GM18868 (cell line): ENCODE results near the gene SLC7A8.

Experiments
- ATAC-seq: cut with Tn5 transposase; IDR thresholded peaks from one replicate; pipeline ENCODE4 v1.9.1; 2021; ENCODE audit warnings: mild to moderate bottlenecking, moderate library complexity; ENCODE audit not compliant: unreplicated experiment

SLC7A8 gene

GRCh38 chr14:23132970-23133369 lies 50.5 kb downstream of the SLC7A8 start:
- no peak for ATAC-seq

DNA sequence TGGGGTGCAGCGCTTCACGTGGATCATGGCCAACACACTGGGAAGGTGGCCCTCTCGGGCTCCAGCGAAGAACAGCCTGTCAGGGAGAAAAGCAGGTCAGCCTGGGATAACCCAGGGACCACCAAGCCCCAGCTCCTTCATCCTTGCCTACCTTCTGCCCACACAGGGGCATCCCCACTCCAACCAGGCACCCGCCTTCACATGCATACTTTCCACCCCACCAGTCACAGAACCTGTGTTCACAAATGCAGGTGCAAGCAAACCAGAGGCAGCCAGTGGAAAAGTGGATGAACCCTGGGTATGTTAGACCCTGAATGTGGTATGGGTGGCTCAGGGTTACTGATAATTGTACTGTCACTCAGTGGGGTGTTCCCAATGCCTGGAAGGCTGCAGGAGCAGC lies 52.0 kb downstream of the SLC7A8 start:
- ATAC-seq: no peak

DNA sequence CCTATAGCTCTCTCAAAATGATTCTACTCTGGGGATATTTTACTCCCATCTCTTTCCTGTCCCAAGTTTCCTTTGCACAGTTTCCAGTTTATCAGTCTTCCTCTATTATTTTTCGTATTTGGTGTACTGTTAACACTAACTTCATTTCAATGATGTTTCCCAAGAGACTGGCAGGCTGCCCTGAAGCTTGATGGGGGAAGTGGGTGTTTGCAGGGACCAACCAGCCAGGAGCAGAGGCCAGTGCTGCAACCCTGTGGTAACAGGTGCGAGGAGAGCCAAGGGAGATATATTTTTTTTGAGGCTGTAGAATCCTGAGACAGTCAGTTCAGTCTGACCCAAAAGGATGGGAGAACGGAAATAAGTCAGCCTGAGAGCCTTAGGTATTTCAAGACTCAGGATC lies 52.6 kb downstream of the SLC7A8 start:
- ATAC-seq: no peak

GRCh38 chr14:23129759-23130316 lies 53.6 kb downstream of the SLC7A8 start:
- no peak for ATAC-seq

GRCh38 chr14:23128969-23129758 lies 54.3 kb downstream of the SLC7A8 start:
- no peak for ATAC-seq

GRCh38 chr14:23127861-23128260 lies 55.6 kb downstream of the SLC7A8 start:
- ATAC-seq: no peak

DNA sequence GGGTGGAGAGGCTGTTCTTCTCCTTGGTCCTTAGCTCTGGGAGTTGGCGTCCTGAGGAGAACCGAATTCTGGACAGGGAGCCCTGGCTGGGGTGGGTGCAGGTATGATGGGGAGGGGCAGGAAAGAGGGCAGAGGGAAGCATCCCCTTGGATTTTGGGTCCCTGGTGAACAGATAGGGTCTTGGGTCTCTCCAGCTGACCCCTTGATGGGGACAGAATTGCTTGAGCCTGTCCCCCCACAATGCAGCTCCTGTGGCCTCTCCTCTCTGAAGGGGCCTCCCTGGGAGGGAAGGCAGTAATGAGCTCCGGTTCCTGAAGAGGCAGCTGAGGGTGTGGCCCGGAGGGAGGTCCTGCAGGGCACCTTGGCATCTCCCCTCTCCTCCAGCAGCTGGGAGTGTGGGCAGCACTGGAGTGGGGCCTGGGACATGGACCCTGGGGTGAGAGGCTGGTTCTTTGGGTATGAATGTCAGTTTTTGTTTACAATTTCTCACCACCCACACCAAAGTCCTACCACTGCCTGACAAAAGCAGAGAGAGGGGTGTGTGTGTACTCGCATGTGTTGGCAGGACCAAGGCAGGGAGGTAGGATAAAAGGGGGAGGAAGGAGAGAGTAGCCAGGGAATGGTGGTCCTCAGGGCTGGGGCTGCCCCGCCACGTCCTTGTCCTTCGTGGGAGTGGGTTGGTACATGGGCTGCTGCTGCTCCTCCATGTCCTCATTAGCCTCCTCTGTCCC lies 56.7 kb downstream of the SLC7A8 start:
- ATAC-seq: no peak

DNA sequence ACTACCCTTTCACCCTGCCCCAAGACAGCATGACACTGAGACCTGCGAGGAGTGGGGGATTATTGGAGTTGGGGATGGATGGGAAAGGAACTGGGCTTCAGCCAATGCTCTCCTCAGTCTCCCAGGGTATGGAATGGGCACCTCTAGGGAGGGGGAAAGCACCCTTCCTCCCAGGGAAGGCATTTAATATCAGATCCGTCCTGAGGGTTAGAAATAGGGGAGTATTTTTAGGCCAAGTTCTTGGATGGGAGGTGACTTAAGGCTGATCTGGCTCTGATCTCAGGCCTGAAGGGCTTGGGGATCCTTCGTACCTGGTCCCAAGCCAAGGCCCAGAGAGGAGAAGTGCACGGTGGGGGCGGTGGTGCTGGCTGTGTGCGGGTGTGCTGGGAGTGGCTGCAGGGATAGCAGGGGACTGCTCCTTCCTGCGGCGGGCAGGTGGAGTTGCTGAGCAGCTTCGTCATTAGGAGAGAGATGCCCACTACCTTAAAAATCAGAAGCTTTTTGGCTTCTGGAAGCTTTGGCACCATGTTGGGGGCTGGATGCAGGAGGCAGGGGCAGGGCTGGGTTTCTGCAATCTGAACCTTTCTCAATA lies 57.4 kb downstream of the SLC7A8 start:
- ATAC-seq: no peak

GRCh38 chr14:23125011-23125410 lies 58.4 kb downstream of the SLC7A8 start:
- ATAC-seq: no peak

DNA sequence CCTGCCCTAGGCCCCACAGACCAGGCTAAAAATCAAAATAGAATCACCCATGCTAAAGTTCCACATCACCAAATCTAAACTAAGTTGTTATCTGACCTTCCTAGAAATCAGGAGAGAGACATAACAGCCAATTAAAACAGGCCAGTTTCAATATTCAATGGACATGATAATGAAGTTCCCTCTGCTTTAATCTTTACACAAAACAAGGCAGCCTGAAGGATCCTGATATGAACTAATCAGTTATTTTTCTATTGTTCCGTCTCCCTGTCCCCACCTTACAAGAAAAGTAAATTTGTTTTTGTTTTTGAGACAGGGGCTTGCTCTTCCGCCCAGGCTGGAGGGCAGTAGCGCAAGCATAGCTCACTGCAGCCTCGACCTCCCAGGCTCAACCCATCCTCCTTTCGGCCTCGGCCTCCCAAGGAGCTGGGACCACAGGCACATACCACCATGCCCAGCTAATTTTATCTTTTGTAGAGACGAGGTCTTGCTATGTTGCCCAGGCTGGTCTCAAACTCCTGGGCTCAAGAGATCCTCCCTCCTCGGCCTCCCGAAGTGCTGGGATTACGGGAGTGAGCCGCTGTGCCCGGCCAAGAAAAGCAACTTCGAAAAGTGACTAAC lies 59.0 kb downstream of the SLC7A8 start:
- no peak for ATAC-seq

DNA sequence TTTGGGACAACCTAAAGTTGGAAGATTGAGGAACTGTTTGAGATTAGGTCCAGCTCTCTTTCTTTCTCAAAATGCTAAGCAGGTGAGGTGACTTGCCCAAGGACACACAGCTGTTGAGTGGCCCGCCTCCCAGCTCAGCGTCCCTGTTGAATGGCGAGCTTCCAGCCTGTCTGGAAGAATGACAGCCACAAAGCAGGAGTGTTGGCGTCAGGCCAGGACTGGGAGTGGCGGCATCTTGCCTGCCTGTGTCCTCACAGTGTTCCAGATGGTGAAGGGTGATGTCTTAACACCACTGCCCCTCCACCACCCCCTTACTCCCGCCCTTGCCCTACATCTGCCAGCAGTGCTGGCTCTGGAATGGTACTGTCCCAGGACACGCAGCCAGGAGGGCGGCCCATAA lies 60.0 kb downstream of the SLC7A8 start:
- no peak for ATAC-seq

GRCh38 chr14:23122086-23122485 lies 61.4 kb downstream of the SLC7A8 start:
- ATAC-seq: no peak

DNA sequence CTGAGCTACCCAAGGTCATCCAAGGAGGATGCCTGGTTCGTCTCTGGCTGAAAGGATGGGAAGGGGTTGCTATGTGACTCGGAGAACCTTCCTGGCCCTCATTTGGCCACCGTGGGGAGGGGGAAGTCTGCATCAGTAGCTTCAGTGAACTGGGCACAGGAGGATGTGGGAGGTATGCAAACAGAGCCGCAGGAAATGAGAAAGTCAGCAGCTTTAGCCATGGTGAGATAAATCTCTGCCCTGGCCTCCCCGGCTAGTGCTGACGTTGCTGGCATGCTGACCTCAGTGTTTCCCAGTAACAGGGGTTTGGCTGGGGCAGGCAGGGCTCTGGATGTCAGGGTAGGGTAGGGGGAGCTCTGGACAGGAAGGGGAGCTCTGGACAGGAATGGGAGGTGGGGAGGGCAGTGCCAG lies 62.1 kb downstream of the SLC7A8 start:
- peak; percentile 55 for ATAC-seq

DNA sequence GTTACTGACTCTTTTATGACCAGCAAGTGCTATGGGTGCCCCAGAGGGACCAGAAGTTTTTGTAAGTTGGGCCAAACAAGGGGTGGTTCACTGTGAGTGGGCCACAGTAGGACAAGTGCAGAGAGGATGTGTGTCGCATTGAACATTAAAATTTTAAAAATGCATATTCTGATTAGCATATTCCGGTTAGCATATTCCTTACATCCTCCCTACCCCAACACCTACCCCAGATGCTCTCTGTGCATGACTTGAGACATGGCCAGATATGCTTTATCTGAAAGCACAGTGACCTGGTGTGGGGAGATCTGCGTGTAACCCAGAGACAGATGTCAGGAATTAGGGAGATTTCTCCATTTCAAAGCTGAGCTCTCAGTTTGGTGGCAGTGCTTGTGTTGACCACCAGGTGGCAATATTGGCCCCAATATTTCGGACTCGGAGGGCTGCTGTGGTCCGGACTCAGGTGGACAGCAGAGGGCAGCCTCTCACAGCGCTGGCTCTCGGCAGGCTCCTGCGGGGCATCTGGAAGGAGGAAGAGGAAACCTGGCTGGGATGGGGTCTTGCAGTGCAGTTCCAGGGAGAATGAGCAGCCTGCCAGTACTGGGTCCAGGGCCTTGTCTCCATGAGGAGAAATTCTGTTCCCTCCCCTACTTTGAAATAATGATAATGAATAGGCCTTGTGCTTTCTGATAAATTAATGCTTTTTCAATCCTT lies 62.8 kb downstream of the SLC7A8 start:
- ATAC-seq: peak; percentile 77

DNA sequence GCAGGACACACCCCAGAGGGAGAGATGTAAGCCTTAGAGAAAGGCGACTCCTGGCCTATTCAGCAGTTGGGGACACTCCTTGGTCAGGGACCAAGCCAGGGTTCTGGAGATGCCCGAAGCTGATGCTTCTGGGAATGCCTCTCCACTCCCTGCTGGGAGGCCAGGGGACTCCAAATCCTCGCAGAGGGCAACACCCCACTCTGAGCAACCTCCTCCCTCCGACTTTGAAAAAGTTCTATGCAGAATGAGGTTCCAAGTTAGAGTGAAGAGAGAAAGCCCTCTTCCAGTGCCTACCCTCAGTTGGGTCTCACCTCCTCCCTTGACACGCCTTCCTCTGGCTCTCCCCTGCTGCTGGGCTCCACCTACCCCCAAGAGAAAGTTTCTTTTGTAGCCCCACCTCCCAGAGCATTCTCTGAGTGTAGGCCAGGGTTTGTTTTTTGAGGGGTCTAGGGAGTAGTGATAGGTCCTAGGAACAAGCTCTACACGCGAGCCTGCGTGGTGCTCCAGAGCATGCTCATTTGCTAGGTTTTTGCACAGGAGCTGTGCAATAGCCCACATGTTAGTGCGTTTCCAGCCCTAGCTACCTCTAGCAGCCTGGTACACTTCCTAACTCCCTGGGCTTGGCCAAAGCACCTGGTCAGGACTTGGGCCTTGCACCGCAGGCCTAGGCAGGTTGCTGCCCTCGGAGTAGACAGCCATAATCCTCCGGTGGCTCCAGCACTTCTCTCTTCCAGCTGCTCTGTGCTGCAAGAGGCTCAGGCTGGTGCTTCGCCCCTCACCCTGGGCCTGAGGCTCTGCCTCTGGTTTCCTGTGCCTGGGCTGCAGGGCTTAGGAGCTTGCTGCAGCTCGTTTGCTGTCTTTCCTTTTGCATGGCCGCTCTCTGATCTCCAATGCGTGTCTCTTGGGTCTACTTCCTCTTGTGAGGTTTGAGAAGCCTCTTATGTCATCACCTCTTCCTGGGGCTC lies 63.8 kb downstream of the SLC7A8 start:
- no peak for ATAC-seq

- no peak for ATAC-seq
Observed at GRCh38 chr14:23118506-23119362, 64.7 kb downstream of the SLC7A8 start, which contains the start of gene CEBPE. Gene CEBPE (minus strand): TSS chr14:23119255. CDS start chr14:23119091, 164 bp downstream.

DNA sequence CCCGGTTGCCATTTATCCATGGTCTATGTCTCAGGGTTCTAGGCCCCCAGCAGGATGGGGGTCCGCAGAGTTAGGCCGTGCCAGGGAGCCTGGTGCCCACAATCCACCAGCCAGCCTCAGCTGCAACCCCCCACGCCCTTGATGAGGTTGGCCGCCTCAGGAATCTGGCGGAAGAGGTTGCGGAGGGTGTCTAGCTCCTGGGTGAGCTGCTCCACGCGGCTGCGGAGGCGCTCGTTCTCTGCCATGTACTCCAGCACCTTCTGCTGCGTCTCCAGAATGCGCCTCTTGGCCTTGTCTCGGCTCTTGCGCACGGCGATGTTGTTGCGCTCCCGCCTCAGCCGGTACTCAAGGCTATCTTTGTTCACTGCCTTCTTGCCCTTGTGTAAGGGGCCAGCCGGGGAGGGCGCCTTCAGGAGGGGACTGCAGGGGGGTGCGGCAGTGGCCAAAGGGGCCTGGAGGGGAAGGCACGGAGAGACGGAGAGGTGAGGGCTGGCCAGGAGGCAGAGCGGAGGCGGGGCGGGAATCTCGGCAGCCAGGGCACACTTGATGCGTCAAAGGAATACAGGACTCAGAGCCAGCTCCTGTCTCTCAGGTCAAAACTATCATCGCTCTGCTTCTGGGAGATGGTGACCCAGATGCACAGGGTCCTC lies 66.0 kb downstream of the SLC7A8 start:
- ATAC-seq: no peak

GRCh38 chr14:23115918-23116317 lies 67.5 kb downstream of the SLC7A8 start:
- no peak for ATAC-seq
